ENCODE results near the gene DGAT2.

- TF ChIP-seq EP300 (IDR thresholded peaks at IDR 0.05) (no peak), CTCF (IDR thresholded peaks at IDR 0.05) (no peak), POLR2A (IDR thresholded peaks at IDR 0.05) (no peak)
These were observed 27.9 kb upstream of the DGAT2 start for GRCh38 chr11:75740681-75741080.
